Measurements from ENCODE around the gene SMPD3. TPM values are rescaled to one million over a fixed set of nuclear protein-coding genes. Genes with fewer than 3 reads are reported as not detected.
A peak's percentile ranks its signal among the peaks of the same experiment; 100 is the strongest.

Gene SMPD3
- total RNA-seq, 1 experiment from 2014 or later, result not detected

- Mint-ChIP-seq H3K9me3 (ENCODE audit: unreplicated experiment) (peaks cover 13% of the 10 kb centered on the region), H3K4me1 (ENCODE audit: insufficient read depth, unreplicated experiment) (no peaks in the 10 kb centered on the region), H3K27me3 (ENCODE audit: insufficient read depth, unreplicated experiment) (peaks cover 20% of the 10 kb centered on the region), H3K4me3 (ENCODE audit: unreplicated experiment) (no peak overlapping the region), H3K36me3 (ENCODE audit: insufficient read depth, unreplicated experiment) (no peaks in the 10 kb centered on the region), H3K27ac (ENCODE audit: low read depth, unreplicated experiment) (no peak overlapping the region)
- DNase-seq (ENCODE audit: unreplicated experiment), result peak; percentile 22
- ChIA-PET CTCF (interaction anchor here (0.5 to 0.6 kb wide), 2 partner anchors 15 to 1016 kb away, joined by 3 to 4 read pairs; no protein-coding TSS in a partner anchor), POLR2A (interaction anchor here (0.7 kb wide), 1 partner anchor 67 kb away, joined by 3 read pairs; no protein-coding TSS in a partner anchor)
- intact Hi-C loops (cut with micrococcal nuclease), result no loop called here
- no peak for TF ChIP-seq CTCF (IDR thresholded peaks at IDR 0.05; ENCODE audit: unreplicated experiment)
- no TSS peak for BruUV-seq (replicated peaks)
Measured at GRCh38 chr16:68434624-68435210, 13.6 kb downstream of the SMPD3 start.

GRCh38 chr16:68433316-68433715 is 15.0 kb downstream of the SMPD3 start:
- Mint-ChIP-seq H3K4me3 (ENCODE audit: unreplicated experiment) (no peak overlapping the region), H3K36me3 (ENCODE audit: insufficient read depth, unreplicated experiment) (no peaks in the 10 kb centered on the region), H3K27me3 (ENCODE audit: insufficient read depth, unreplicated experiment) (peaks cover 12% of the 10 kb centered on the region), H3K27ac (ENCODE audit: low read depth, unreplicated experiment) (no peak overlapping the region), H3K9me3 (ENCODE audit: unreplicated experiment) (peaks cover 13% of the 10 kb centered on the region), H3K4me1 (ENCODE audit: insufficient read depth, unreplicated experiment) (no peaks in the 10 kb centered on the region)
- no peak for TF ChIP-seq CTCF (IDR thresholded peaks at IDR 0.05; ENCODE audit: unreplicated experiment)
- BruUV-seq (replicated peaks), result no TSS peak
- intact Hi-C loops (cut with micrococcal nuclease), result no loop called here
- ChIA-PET CTCF (interaction anchor here (0.8 kb wide), 1 partner anchor 679 kb away, joined by 3 read pairs; no protein-coding TSS in a partner anchor), POLR2A (no interaction called here)
- no peak for DNase-seq (ENCODE audit: unreplicated experiment)

- H3K4me1 Mint-ChIP-seq (ENCODE audit: insufficient read depth, unreplicated experiment), result no peaks in the 10 kb centered on the region
- H3K27me3 Mint-ChIP-seq (ENCODE audit: insufficient read depth, unreplicated experiment), result peaks cover 12% of the 10 kb centered on the region
- BruUV-seq (replicated peaks), result no TSS peak
- H3K36me3 Mint-ChIP-seq (ENCODE audit: insufficient read depth, unreplicated experiment), result no peaks in the 10 kb centered on the region
- no peak for DNase-seq (ENCODE audit: unreplicated experiment)
- ChIA-PET POLR2A (interaction anchor here (0.8 to 1.6 kb wide), 2 partner anchors 15 to 121 kb away, joined by 3 read pairs; no protein-coding TSS in a partner anchor), CTCF (interaction anchor here (0.8 kb wide), 1 partner anchor 680 kb away, joined by 3 read pairs; no protein-coding TSS in a partner anchor)
- no peak for TF ChIP-seq CTCF (IDR thresholded peaks at IDR 0.05; ENCODE audit: unreplicated experiment)
- peaks cover 13% of the 10 kb centered on the region for H3K9me3 Mint-ChIP-seq (ENCODE audit: unreplicated experiment)
- intact Hi-C loops (cut with micrococcal nuclease), result no loop called here
- H3K4me3 Mint-ChIP-seq (ENCODE audit: unreplicated experiment), result no peak overlapping the region
- H3K27ac Mint-ChIP-seq (ENCODE audit: low read depth, unreplicated experiment), result no peak overlapping the region
Measured at GRCh38 chr16:68432701-68433100, 15.6 kb downstream of the SMPD3 start.

GRCh38 chr16:68429076-68429854 is 19.0 kb downstream of the SMPD3 start:
- TF ChIP-seq CTCF (IDR thresholded peaks at IDR 0.05; ENCODE audit: unreplicated experiment), result no peak
- Mint-ChIP-seq H3K36me3 (ENCODE audit: insufficient read depth, unreplicated experiment) (no peaks in the 10 kb centered on the region), H3K27me3 (ENCODE audit: insufficient read depth, unreplicated experiment) (peaks cover 18% of the 10 kb centered on the region), H3K27ac (ENCODE audit: low read depth, unreplicated experiment) (no peak overlapping the region), H3K4me1 (ENCODE audit: insufficient read depth, unreplicated experiment) (no peaks in the 10 kb centered on the region), H3K9me3 (ENCODE audit: unreplicated experiment) (no peaks in the 10 kb centered on the region), H3K4me3 (ENCODE audit: unreplicated experiment) (no peak overlapping the region)
- intact Hi-C loops (cut with micrococcal nuclease), result no loop called here
- POLR2A ChIA-PET, result no interaction called here
- DNase-seq (ENCODE audit: unreplicated experiment), result no peak
- BruUV-seq (replicated peaks), result no TSS peak
- CTCF ChIA-PET, result interaction anchor here (1.7 kb wide), 1 partner anchor 80 kb away, joined by 6 read pairs; no protein-coding TSS in a partner anchor

Data from MCF 10A (cell line).